HG03103 (cell line): ENCODE results near the gene BCL2L12.
"Not testable (repeated sequence)": the region's sequence is repeated elsewhere in the genome, so short reads cannot be mapped to it uniquely, and the experiment has no call there.

Source experiments
- ATAC-seq: cut with Tn5 transposase; IDR thresholded peaks from one replicate; pipeline ENCODE4 v1.9.1; 2021; ENCODE audit warnings: low read depth; ENCODE audit not compliant: unreplicated experiment

BCL2L12 gene

DNA sequence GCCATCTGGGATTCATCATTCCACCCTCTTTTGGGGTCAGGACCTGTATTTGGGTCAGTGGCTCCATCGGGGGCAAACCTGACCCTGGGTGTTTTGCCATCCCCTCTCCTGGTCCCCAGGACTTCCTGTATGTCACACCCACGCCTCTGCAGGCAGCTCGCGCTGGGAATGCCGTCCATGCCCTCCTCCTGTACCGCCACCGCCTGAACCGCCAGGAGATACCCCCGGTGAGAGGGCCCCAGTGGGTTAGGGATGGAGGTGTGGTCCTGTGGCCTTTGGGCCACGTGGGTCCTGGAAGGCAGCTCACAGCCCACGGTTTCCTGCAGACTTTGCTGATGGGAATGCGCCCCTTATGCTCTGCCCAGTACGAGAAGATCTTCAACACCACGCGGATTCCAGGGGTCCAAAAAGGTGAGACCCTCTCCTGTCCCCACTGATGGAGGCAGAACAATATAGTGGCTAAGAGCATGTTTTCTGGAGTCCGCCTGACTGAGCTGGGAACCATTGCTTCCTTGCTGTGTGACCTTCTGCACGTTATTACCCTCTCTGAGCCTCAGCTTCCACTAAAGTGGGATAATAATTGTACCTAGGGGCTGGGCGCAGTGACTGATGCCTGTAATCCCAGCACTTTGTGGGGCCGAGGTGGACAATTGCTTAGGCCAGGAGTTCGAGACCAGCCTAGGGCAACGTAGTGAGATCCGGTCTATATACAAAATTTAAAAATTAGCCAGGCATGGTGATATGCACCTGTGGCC, 39.3 kb downstream of the BCL2L12 start:
- no peak for ATAC-seq

- ATAC-seq: no peak
Observed at GRCh38 chr19:49705919-49706318, 40.2 kb downstream of the BCL2L12 start.

DNA sequence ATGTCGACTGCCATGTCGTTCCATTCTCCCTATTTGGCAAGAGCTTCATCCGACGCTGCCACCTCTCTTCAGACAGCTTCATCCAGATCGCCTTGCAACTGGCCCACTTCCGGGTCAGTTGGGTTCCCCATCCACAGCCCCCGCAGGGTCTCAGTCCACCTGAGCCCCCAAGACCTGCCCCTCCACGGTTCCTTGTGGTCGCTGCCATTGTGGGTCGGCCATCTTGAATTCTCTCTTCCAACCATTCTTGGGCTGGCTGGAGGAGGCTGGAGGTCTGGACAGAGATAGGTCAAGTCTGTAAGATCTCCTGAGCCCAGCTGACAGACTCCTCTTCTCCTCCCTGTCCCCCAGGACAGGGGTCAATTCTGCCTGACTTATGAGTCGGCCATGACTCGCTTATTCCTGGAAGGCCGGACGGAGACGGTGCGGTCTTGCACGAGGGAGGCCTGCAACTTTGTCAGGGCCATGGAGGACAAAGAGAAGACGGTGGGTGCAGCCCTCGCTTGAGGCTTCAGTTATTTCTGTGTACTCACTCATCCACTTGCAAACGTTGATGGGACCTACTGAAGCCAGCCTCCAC, 44.7 kb downstream of the BCL2L12 start:
- ATAC-seq: no peak

- no peak for ATAC-seq
Observed at GRCh38 chr19:49712397-49712859, 46.7 kb downstream of the BCL2L12 start.

DNA sequence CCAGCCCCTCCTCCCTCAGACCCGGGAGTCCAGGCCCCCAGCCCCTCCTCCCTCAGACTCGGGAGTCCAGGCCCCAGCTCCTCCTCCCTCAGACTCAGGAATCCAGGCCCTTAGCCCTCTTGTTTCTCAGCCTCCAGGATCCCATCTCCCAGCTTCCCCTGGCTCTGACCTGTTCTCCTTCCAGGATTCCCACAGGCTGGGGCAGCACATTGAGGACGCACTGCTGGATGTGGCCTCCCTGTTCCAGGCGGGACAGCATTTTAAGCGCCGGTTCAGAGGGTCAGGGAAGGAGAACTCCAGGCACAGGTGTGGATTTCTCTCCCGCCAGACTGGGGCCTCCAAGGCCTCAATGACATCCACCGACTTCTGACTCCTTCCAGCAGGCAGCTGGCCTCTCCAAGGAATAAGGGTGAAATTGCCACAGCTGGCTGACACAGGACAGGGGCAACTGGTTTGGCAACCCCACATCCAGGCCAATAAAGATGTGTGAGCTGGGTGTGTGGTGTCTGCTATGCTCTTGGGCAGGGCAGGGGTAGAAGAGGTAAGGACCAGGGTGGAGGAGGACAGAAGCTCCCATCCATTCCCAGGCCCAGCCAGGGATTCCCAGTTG, 47.6 kb downstream of the BCL2L12 start:
- no peak for ATAC-seq

DNA sequence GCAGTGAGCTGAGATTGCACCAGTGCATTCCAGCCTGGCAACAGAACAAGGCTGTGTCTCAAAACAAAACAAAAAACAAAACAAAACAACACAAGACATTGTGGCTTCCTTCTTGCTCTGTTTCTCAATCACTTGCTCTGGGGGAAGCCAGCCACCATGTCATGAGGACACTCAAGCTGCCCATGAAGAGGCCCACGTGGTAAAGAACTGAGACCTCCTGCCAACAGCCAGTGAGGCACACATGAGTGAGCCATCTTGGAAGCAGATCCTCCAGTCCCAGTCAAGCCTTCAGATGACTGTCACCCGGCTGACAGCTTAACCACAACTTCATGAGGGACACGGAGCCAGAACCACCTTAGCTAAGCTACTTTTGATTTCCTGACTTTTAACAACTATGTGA, 50.4 kb downstream of the BCL2L12 start:
- no peak for ATAC-seq

- ATAC-seq: no peak
Observed at GRCh38 chr19:49718511-49718910, 52.8 kb downstream of the BCL2L12 start.

GRCh38 chr19:49718991-49719390, 53.3 kb downstream of the BCL2L12 start:
- no peak for ATAC-seq

GRCh38 chr19:49719420-49719819, 53.7 kb downstream of the BCL2L12 start:
- ATAC-seq: not testable (repeated sequence)
